HepG2 (cell line): ENCODE data around the gene XCR1. TPM values are rescaled to one million over a fixed set of nuclear protein-coding genes. Genes with fewer than 3 reads are reported as not detected.
A peak's percentile ranks its signal among the peaks of the same experiment; 100 is the strongest.

Experiments used
- ASH2L ChIP-seq: fragments of 300-600, 200-600 bp; sonication (generic); IDR thresholded peaks from 2 replicates; pipeline ENCODE4 v1.7.0; 2017; ENCODE audit warnings: low read depth, mild to moderate bottlenecking, moderate library complexity, mixed read lengths, low read length; ENCODE audit not compliant: insufficient read length
- FOSL1 ChIP-seq: sonication (generic); formaldehyde crosslinking; IDR thresholded peaks from 2 replicates; pipeline ENCODE4 v1.9.0; 2021; ENCODE audit warnings: missing genetic modification reagents, borderline replicate concordance
- HOXD1 ChIP-seq: sonication (generic); formaldehyde crosslinking; IDR thresholded peaks from 2 replicates; pipeline ENCODE4 v1.5.0; 2020; ENCODE audit warnings: missing genetic modification reagents
- KLF12 ChIP-seq: sonication (generic); formaldehyde crosslinking; IDR thresholded peaks from 2 replicates; pipeline ENCODE4 v1.4.0; 2020; ENCODE audit warnings: missing genetic modification reagents, borderline replicate concordance
- MIER3 ChIP-seq: IDR thresholded peaks from 2 replicates; pipeline ENCODE4 v1.6.1; 2016; ENCODE audit warnings: missing compliant biosample characterization, borderline replicate concordance
- NR2C2 ChIP-seq: sonication (generic); formaldehyde crosslinking; IDR thresholded peaks from 2 replicates; pipeline ENCODE4 v1.4.0; 2020; ENCODE audit warnings: missing genetic modification reagents, mild to moderate bottlenecking, moderate library complexity, borderline replicate concordance
- RBFOX2 ChIP-seq: fragments of 200-400 bp; formaldehyde crosslinking; IDR thresholded peaks from 2 replicates; pipeline ENCODE4 v1.6.1; 2017; ENCODE audit warnings: low read depth, mild to moderate bottlenecking, low read length
- SNRNP70 ChIP-seq: fragments of 200-400 bp; formaldehyde crosslinking; IDR thresholded peaks from 2 replicates; pipeline ENCODE4 v1.6.1; 2017; ENCODE audit warnings: mild to moderate bottlenecking, low read depth, low read length, moderate library complexity
- SP1 ChIP-seq, 2 experiments: fragments of 450-650 bp in 1 of 2; sonication (generic) in 1 of 2; formaldehyde crosslinking in 1 of 2; IDR thresholded peaks; 2 replicates each; pipeline versions ENCODE4 v1.4.0 to v1.6.1; 2016 to 2020; ENCODE audit warnings: missing genetic modification reagents in 1 of 2
- ZNF337 ChIP-seq: sonication (generic); formaldehyde crosslinking; IDR thresholded peaks from 2 replicates; pipeline ENCODE4 v1.5.1; 2020; ENCODE audit warnings: missing genetic modification reagents, low read depth, mild to moderate bottlenecking, borderline replicate concordance
- ZNF556 ChIP-seq: sonication (generic); formaldehyde crosslinking; IDR thresholded peaks from 2 replicates; pipeline ENCODE4 v1.4.0; 2020; ENCODE audit warnings: mild to moderate bottlenecking, missing genetic modification reagents, borderline replicate concordance
- polyA plus RNA-seq, 8 experiments: library from polyadenylated mRNA; depleted of rRNA in 3 of 8; stranded (reverse) in 7 of 8; unstranded in 1 of 8; fragments of >200 nt; fragmentation: Illumina TruSeq in 4 of 8; extraction: Trizol in 4 of 8; gene quantifications; 2 replicates each; pipeline versions ENCODE4 v1.2.1 to v1.2.3, GENCODE V29; 2011 to 2016; ENCODE audit warnings: low read depth in 4 of 8, missing spikeins in 1 of 8, mixed read lengths in 1 of 8; ENCODE audit not compliant: insufficient read depth in 1 of 8
- total RNA-seq, 5 experiments: library from RNA; depleted of rRNA; stranded (reverse); fragments of >200 nt; fragmentation: Illumina TruSeq; extraction: Trizol; gene quantifications; 2 replicates each; pipeline ENCODE4 v1.2.3, GENCODE V29; 2016; ENCODE audit warnings: low read depth in 1 of 5
- TF ChIP-seq, protein P1 (sequence below): sonication (generic); formaldehyde crosslinking; IDR thresholded peaks from 2 replicates; pipeline ENCODE4 v1.5.0; 2020; ENCODE audit warnings: missing genetic modification reagents, mild to moderate bottlenecking, borderline replicate concordance
- TF ChIP-seq, protein P2 (sequence below): sonication (generic); formaldehyde crosslinking; IDR thresholded peaks from 2 replicates; pipeline ENCODE4 v1.4.0; 2020; ENCODE audit warnings: mild to moderate bottlenecking, missing genetic modification reagents
- TF ChIP-seq, protein P3 (sequence below): sonication (generic); formaldehyde crosslinking; IDR thresholded peaks from 2 replicates; pipeline ENCODE4 v1.4.0; 2020; ENCODE audit warnings: missing genetic modification reagents
- TF ChIP-seq, protein P4 (sequence below): sonication (generic); formaldehyde crosslinking; IDR thresholded peaks from 2 replicates; pipeline ENCODE4 v1.4.0; 2020; ENCODE audit warnings: mild to moderate bottlenecking, missing genetic modification reagents
- TF ChIP-seq, protein P5 (sequence below): sonication (generic); formaldehyde crosslinking; IDR thresholded peaks from 2 replicates; pipeline ENCODE4 v1.4.0; 2020; ENCODE audit warnings: missing genetic modification reagents, mild to moderate bottlenecking, borderline replicate concordance

The XCR1 gene
- total and polyA plus RNA-seq, 2 of the 13 experiments (the other 11 are each of a cell fraction or from before 2014, with no cell fraction given) = not detected

DNA sequence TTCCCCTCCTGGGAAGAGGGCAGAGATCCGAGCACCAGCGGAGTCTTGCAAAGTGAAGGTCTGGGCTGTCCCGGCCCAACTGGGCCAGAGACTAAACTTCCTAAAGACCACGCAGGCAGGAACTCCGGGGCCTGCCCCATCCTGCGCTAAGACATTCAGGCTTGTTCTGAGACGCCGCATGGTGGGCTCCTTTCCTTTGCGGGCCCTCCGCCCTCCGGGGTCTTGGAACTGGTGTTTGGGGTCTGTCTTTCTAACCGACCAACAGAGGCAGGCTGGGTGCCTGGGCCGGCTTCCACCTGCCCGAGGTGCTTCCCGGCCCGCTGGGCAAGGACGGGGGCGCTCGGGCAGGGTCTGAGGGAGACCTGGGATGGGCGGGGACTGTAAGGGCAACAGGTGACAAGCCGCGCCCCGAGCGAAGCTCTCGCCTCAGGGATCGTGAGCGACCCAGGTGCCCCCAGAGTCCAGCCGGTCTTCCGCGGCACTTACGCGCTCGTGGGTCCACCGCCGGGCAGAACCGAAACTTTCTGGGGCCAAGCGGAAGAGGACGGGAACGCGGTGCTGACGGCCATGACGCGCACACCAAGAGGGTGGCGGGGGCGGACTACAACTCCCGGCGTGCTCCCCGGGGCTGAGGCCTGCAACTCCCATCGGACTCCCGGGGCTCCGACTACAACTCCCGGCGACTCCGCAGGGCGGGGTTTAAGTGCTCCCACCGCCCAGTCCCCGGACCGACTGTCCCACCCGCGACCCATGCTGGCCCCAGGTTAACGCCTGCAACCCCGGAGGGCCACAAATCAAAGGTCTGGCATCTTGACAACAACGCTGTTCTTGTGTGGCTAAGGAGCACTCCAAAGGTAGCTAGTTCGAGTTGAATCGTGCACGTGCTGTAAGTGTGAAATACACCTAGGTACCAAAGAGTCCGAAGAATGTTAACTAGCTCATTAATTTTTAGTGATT is 31.8 kb downstream of the XCR1 start, which contains the start of gene FYCO1 (continued):
- TF ChIP-seq, protein P1, sequence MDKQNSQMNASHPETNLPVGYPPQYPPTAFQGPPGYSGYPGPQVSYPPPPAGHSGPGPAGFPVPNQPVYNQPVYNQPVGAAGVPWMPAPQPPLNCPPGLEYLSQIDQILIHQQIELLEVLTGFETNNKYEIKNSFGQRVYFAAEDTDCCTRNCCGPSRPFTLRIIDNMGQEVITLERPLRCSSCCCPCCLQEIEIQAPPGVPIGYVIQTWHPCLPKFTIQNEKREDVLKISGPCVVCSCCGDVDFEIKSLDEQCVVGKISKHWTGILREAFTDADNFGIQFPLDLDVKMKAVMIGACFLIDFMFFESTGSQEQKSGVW (CRISPR knock-in tag) = no peak
- peak; percentile 71; the same call in 1 of the 2 replicates for TF ChIP-seq ZNF556 (CRISPR knock-in tag)
- TF ChIP-seq MIER3 (CRISPR knock-in tag) = peak; percentile 40; the same call in 1 of the 2 replicates
- peak; percentile 46; the same call in 1 of the 2 replicates for TF ChIP-seq KLF12 (CRISPR knock-in tag)
- no peak for TF ChIP-seq SNRNP70
- no peak for TF ChIP-seq SP1 (IDR thresholded peaks at IDR 0.05)
- TF ChIP-seq SP1 (CRISPR knock-in tag; IDR thresholded peaks at IDR 0.05) = peak; percentile 43; the same call in 1 of the 2 replicates
- TF ChIP-seq RBFOX2 = peak; percentile 90
- TF ChIP-seq, protein P2, sequence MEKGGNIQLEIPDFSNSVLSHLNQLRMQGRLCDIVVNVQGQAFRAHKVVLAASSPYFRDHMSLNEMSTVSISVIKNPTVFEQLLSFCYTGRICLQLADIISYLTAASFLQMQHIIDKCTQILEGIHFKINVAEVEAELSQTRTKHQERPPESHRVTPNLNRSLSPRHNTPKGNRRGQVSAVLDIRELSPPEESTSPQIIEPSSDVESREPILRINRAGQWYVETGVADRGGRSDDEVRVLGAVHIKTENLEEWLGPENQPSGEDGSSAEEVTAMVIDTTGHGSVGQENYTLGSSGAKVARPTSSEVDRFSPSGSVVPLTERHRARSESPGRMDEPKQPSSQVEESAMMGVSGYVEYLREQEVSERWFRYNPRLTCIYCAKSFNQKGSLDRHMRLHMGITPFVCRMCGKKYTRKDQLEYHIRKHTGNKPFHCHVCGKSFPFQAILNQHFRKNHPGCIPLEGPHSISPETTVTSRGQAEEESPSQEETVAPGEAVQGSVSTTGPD (CRISPR knock-in tag) = no peak
- TF ChIP-seq ZNF337 (CRISPR knock-in tag) = 0 out of 2 replicates have a peak, but pooled peaks have one; percentile 28
- peak; percentile 77; the same call in 1 of the 2 replicates for TF ChIP-seq HOXD1 (CRISPR knock-in tag)
- TF ChIP-seq ASH2L = peak; percentile 74
- TF ChIP-seq, protein P3, sequence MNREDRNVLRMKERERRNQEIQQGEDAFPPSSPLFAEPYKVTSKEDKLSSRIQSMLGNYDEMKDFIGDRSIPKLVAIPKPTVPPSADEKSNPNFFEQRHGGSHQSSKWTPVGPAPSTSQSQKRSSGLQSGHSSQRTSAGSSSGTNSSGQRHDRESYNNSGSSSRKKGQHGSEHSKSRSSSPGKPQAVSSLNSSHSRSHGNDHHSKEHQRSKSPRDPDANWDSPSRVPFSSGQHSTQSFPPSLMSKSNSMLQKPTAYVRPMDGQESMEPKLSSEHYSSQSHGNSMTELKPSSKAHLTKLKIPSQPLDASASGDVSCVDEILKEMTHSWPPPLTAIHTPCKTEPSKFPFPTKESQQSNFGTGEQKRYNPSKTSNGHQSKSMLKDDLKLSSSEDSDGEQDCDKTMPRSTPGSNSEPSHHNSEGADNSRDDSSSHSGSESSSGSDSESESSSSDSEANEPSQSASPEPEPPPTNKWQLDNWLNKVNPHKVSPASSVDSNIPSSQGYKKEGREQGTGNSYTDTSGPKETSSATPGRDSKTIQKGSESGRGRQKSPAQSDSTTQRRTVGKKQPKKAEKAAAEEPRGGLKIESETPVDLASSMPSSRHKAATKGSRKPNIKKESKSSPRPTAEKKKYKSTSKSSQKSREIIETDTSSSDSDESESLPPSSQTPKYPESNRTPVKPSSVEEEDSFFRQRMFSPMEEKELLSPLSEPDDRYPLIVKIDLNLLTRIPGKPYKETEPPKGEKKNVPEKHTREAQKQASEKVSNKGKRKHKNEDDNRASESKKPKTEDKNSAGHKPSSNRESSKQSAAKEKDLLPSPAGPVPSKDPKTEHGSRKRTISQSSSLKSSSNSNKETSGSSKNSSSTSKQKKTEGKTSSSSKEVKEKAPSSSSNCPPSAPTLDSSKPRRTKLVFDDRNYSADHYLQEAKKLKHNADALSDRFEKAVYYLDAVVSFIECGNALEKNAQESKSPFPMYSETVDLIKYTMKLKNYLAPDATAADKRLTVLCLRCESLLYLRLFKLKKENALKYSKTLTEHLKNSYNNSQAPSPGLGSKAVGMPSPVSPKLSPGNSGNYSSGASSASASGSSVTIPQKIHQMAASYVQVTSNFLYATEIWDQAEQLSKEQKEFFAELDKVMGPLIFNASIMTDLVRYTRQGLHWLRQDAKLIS (CRISPR knock-in tag) = no peak
- TF ChIP-seq, protein P4, sequence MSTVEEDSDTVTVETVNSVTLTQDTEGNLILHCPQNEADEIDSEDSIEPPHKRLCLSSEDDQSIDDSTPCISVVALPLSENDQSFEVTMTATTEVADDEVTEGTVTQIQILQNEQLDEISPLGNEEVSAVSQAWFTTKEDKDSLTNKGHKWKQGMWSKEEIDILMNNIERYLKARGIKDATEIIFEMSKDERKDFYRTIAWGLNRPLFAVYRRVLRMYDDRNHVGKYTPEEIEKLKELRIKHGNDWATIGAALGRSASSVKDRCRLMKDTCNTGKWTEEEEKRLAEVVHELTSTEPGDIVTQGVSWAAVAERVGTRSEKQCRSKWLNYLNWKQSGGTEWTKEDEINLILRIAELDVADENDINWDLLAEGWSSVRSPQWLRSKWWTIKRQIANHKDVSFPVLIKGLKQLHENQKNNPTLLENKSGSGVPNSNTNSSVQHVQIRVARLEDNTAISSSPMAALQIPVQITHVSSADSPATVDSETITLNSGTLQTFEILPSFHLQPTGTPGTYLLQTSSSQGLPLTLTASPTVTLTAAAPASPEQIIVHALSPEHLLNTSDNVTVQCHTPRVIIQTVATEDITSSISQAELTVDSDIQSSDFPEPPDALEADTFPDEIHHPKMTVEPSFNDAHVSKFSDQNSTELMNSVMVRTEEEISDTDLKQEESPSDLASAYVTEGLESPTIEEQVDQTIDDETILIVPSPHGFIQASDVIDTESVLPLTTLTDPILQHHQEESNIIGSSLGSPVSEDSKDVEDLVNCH = no peak
- peak; percentile 78 for TF ChIP-seq NR2C2 (CRISPR knock-in tag)
- TF ChIP-seq, protein P5, sequence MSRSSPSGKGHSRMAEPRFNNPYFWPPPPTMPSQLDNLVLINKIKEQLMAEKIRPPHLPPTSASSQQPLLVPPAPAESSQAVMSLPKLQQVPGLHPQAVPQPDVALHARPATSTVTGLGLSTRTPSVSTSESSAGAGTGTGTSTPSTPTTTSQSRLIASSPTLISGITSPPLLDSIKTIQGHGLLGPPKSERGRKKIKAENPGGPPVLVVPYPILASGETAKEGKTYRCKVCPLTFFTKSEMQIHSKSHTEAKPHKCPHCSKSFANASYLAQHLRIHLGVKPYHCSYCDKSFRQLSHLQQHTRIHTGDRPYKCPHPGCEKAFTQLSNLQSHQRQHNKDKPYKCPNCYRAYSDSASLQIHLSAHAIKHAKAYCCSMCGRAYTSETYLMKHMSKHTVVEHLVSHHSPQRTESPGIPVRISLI (CRISPR knock-in tag) = peak; percentile 26; the same call in 1 of the 2 replicates
- TF ChIP-seq FOSL1 (CRISPR knock-in tag) = peak; percentile 6; the same call in 1 of the 2 replicates
